Measurements from ENCODE around the gene DARS1.

The DARS1 gene

GRCh38 chr2:135874777-135875365 is 110.6 kb downstream of the DARS1 start:
- no peak for DNase-seq

GRCh38 chr2:135870571-135870970 is 114.9 kb downstream of the DARS1 start:
- DNase-seq: no peak

GRCh38 chr2:135863233-135863632 is 122.2 kb downstream of the DARS1 start:
- DNase-seq: no peak

- DNase-seq: no peak
Observed at GRCh38 chr2:135862718-135863117, 122.7 kb downstream of the DARS1 start.
